ENCODE results near the gene CHGA.

DNA sequence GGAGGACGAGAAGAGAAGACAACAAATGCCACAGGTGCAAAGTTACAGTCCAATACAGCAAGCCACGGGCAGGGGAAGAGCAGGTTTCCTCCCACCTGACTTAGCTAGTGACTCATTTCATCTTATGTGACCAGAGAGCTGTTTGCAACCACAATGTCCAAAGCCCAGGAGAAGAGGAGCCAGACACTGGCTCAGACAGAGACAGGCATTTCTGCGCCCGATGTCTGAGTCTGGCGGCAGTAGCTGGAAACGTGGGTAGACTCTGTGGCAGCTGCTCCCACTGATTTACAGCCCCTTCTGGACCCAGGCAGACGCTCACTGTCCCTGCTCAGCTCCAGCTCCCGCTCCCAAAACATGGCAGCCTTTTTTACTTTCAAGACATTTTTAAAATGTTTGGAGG is 60.0 kb downstream of the CHGA start:
- TF ChIP-seq, protein P1, sequence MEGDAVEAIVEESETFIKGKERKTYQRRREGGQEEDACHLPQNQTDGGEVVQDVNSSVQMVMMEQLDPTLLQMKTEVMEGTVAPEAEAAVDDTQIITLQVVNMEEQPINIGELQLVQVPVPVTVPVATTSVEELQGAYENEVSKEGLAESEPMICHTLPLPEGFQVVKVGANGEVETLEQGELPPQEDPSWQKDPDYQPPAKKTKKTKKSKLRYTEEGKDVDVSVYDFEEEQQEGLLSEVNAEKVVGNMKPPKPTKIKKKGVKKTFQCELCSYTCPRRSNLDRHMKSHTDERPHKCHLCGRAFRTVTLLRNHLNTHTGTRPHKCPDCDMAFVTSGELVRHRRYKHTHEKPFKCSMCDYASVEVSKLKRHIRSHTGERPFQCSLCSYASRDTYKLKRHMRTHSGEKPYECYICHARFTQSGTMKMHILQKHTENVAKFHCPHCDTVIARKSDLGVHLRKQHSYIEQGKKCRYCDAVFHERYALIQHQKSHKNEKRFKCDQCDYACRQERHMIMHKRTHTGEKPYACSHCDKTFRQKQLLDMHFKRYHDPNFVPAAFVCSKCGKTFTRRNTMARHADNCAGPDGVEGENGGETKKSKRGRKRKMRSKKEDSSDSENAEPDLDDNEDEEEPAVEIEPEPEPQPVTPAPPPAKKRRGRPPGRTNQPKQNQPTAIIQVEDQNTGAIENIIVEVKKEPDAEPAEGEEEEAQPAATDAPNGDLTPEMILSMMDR (conservative IDR thresholded peaks at IDR 0.05) = no peak
- no peak for TF ChIP-seq EZH2 (IDR thresholded peaks at IDR 0.05; ENCODE audit: low read depth)

All from PC-9 (cell line).